Activated CD8-positive, alpha-beta memory T cell treated with anti-CD3 and anti-CD28 coated beads, Interleukin-2, amount 50 U/mL, for 24 hours (primary cell): ENCODE data around the gene MMS19.

Experiments used
- DNase-seq: peaks from one replicate; pipeline ENCODE4 v3.0.0-alpha.2; 2020; ENCODE audit errors: extremely low read depth

MMS19 gene

DNA sequence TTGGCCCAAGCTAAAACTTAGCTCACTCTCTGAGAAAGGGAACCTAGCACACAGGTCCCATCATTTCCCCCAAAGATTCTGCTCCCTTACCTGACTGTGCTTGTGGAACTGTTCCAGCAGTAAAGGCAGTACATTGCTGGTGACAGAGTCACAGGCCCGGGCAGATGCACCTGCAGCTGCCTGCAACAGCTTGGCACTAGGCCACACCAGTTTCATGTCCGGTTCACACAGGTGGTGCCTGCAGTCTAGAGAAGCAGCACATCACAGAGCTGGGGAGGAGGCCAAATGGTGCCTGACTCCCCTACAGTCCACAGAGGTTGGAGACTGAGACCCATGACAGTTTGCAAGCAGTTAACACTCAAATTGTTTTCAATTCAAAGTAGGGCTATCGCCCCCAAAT lies 30.1 kb downstream of the MMS19 start:
- DNase-seq: no peak

- no peak for DNase-seq
Observed at GRCh38 chr10:97466755-97467154, 31.5 kb downstream of the MMS19 start.

DNA sequence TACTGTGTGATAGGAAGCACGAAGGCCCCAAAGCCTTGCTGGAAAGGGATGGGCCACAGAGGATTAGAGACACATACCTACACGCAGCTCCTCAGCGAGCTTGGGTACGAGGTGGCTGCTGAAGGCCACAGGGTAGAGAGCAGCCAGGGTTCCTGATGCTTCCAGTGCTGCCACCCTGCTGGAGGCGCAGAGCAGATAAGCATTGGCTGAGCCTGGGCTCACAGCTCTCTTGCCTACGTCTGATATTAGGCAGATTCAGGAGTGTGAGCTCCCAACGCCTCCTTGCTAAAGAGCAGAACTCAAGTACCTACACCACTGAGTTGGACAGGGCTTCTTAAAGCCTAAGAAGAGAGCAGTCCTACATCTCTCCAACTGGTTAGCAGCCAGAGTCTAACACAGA lies 32.2 kb downstream of the MMS19 start:
- no peak for DNase-seq

GRCh38 chr10:97464226-97464625 lies 34.0 kb downstream of the MMS19 start:
- DNase-seq: no peak

DNA sequence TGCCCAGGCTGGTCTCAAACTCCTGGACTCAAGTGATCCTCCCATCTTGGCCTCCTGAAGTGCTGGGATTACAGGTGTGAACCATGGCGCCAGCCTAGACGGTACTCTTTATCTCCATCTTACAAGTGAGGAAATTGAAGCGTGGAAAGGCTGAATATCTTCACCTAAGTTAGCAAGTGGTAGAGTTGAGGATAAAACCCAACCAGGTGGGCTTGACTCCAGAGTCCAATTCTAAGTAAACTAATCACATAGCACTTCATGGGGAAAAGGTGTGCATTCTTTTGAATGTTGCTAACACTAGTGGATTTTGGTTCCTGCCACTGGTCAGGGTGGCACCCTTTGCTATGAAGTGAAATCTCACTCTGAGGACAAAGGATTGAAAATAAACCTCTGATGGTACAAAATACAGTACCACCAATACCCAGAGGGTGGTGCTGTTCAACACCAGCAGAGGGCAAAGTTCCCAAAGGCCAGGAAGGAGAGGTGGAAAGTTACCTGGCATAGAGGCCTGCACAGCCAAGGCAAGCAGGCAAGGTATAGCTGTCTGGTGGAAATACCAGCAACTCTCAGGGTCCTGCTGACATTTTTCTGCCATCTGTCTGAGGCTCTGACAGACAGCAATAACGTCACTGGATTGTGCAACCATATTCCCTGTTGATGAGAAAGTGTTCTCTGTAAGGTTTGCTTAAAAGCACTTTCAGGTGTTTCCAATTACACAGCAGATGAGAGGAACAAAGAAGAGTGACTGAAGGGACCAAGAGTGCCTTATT lies 34.7 kb downstream of the MMS19 start:
- DNase-seq: no peak

GRCh38 chr10:97462309-97462708 lies 35.9 kb downstream of the MMS19 start:
- DNase-seq: no peak

- DNase-seq: no peak
Observed at GRCh38 chr10:97459933-97460332, 38.3 kb downstream of the MMS19 start.

DNA sequence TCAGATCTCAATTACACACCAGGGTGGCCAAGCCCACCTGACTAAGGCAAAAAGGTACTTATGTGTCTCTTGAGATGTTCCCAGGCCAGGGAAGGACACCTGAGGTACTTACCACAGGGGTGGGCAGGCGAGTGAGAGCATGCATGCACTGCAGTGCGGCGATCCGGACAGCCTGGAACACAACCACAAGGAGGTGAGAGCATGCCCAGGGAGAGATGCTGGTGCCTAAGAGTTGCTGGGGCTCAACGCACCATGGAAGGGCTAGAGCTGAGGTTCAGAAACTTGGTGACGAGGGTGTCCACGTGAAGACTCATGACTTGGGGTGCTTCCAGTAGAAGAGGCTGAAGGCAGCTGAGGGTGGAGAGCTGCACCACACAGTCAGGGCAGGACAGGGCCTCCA lies 39.1 kb downstream of the MMS19 start:
- DNase-seq: no peak

DNA sequence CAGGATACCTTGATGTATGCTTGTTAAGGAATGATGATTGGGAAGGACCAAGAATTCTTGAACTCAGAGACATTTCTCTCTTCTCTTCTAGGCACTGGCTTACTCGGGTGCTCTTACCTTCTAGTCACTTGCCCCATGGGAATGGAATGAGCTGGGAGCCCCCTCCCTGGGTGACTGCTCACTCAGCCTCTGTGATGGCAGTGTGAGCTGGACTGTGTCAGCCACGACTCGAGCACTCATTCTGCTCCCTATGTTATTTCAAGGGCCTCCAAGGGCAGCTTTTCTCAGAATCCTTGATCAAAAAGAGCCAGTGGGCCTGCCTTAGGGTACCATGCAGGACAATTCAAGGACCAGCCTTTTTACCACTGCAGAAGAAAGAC lies 41.5 kb downstream of the MMS19 start:
- DNase-seq: no peak

DNA sequence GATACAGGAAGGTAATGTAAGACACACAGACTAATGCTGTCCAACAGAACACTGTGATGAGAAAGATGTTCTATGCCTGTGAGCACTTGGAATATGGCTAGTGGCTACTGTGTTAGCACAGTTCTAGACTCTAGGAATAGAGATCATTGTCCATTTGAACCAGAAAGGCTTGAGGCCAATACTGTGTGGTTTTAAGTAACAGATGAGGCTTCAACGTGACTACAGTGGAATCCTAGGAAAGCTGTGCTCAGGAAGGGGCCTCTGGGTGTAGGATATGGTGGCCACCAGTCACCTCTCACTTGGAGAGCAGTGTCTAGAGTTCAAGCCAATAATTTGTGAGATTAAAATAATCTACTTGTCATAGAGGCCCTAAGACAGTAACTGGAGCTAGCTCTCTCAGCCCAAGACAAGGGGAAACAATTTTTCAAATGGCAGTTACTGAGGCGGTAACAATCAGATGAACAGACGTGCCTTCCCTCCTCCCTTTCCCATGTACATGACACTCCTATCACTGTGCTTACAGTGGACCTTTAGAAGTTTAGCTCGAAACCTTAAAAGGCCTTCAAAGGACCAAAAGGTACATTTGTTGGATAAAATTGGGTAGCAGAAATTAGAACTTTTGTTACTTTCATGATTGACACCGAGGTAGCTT lies 42.1 kb downstream of the MMS19 start:
- DNase-seq: no peak

GRCh38 chr10:97454330-97455036 lies 43.7 kb downstream of the MMS19 start:
- DNase-seq: no peak

DNA sequence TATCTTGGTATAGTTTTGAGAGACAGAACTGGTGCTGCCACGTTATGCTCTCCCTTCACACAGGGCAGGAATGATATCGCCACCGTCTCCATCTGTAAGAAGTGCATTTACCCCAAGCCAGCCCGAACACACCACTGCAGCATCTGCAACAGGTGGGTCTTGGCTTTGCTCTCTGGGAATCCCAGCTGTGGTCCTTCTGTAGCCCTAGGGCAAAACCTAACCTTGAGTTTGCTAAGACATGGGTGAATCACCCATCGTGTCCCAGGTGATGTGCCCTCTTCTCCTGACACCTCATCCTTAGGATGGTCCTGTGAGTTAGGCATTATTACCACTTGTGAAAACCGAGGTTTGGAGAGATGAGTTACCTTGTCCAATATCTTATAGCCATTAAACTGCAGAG lies 45.9 kb downstream of the MMS19 start:
- no peak for DNase-seq

- no peak for DNase-seq
Observed at GRCh38 chr10:97451605-97452004, 46.6 kb downstream of the MMS19 start.

- DNase-seq: no peak
Observed at GRCh38 chr10:97450828-97451227, 47.4 kb downstream of the MMS19 start.

- peak; percentile 89 for DNase-seq
Observed at GRCh38 chr10:97445722-97446639, 52.2 kb downstream of the MMS19 start, which contains the start of the genes EXOSC1 and ZDHHC16. TSS of gene EXOSC1 (minus strand) at chr10:97446006. CDS start at chr10:97445985, 21 bp downstream. TSS of gene ZDHHC16 (plus strand) at chr10:97446175. CDS start at chr10:97451676, 5,501 bp downstream.

- DNase-seq: no peak
Observed at GRCh38 chr10:97445357-97445721, 52.9 kb downstream of the MMS19 start.

DNA sequence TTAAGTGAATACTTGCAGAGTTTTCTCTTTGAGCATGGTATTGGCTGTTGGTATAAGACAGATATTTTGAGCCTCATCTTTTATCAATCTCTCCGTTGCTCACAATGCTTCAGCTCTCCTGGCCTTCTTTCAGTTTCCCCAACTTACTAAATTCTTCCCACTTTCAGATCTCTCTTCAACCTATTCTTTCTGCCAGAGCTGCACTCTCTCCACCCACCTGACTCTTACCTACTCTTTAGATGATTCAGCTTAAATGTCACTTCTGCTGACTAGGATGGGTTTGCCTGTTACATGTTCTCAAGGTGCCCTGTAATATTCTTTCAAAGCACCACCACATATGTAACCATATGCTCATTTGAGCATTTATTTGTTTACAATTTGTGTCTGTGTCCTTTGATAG lies 54.0 kb downstream of the MMS19 start:
- DNase-seq: no peak

GRCh38 chr10:97442277-97442676 lies 55.9 kb downstream of the MMS19 start:
- no peak for DNase-seq

DNA sequence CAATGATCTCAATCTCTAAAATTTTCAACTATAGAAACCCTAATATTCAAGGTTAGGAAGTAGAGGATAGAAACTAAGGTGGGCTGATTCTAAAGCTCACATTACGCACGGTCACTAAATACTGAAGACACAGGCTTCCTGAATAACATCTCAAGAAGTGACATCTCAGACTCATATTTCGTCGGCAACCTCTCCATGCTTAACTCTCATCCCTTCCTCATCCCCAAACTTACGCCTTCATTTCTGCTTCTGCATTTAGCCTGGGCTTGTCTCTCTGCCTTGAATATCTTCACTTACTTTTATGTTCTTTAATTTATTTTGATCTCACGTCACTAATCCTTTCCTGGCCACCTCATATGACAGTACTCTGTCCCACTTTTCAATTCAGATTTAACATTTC lies 63.0 kb downstream of the MMS19 start:
- no peak for DNase-seq

DNA sequence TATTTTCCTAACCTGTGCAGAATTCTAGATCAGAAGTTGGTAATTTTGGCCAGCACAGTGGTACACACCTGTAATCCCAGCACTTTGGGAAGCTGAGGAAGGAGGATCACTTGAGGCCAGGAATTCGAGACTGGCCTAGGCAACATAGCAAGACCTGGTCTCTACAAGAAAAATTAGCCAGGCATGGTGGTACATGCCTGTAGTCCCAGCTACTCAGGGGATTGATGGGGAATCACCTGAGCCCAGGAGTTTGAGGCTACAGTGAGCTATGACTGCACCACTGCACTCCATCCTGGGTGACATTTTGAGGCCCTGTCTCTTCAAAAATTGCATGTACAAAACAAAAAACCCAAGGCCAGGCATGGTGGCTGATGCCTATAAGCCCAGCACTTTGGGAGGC lies 63.7 kb downstream of the MMS19 start:
- DNase-seq: no peak

DNA sequence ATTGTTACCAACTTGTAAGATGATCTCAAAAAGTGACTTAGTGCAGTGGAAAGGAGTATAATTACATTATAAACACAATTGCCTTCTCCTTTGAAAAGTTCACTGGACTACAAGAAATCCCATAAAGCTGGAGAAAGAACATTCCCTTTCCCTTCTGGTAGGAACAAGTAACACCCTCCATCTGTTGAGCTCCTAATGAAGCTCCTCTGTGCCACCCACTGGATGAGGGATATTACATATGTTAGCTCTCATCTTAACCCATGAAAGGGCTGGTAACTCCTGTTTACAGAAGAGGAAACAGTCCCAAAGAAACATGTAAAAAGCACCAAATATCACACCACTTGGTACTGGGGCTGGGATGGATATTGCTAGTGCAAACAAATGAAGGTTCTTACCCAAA lies 64.2 kb downstream of the MMS19 start:
- no peak for DNase-seq

DNA sequence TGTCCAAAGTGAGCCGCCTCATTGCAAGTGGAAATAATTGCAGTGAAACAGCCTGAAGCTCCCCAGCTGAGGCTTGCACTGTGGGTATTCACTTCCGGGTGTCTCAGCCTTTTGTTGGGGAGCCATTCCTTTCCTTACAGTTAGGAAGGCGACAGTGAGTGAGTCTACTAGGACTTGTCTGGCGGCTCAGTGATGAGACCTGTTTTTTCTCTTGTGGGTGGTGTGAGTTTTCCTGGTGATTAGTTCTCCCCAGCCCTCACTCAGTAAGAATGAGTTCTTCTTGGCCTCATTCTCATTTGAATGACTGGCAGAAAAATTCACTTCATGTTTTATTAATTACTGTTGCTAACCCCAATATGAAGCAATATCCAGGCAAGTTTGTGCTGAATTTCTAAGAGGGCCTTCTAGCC lies 69.6 kb downstream of the MMS19 start:
- no peak for DNase-seq
